Stimulated activated CD8-positive, alpha-beta memory T cell treated with anti-CD3 and anti-CD28 coated beads, Interleukin-4, amount 100 ng/mL, for 24 hours (primary cell): ENCODE results near the gene GNAO1.
"Not testable (repeated sequence)": the region's sequence is repeated elsewhere in the genome, so short reads cannot be mapped to it uniquely, and the experiment has no call there.

Experiments
- DNase-seq: peaks from one replicate; pipeline ENCODE4 v3.0.0-alpha.2; 2020; ENCODE audit warnings: low read depth

Gene GNAO1

GRCh38 chr16:56365552-56365951 is 174.3 kb downstream of the GNAO1 start:
- DNase-seq: no peak

DNA sequence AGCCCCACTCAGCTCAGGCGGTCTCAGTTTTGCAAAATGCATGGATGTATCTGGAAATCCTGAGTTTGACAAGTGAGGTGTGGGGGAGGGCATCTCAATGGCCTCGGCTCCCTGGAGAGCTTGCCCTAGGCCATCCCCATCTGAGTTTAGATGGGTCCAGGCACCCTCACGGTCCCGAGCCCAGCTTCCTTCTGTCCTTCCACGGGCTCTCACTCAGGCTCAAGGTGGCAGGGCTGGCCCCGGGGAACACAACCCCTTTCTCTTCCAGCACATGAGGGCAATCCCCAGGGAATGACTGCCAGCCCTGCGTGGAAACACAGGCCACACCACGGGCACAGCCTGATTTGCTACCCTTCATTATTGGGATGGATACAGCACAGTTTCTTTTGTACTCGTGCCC is 175.7 kb downstream of the GNAO1 start:
- no peak for DNase-seq

DNA sequence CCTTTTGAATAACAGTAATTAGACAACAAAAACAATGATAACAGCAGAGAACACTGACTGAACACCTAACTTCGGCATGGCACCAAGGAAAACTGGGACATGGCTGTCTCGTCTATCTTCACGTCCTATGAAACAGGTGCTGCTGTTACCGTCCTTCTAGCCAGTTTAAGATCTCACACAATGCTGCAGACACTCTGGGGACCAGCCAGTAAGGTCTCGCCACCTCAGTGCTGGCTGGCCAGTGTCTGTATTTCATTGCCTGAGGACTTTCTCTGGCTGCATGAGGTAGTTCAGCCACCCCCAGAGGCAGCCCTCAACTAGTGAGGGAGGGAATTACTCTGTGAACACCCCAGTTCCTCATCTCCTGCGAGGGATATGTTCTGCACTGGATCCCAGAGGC is 176.5 kb downstream of the GNAO1 start:
- no peak for DNase-seq

GRCh38 chr16:56368545-56368944 is 177.3 kb downstream of the GNAO1 start:
- no peak for DNase-seq

GRCh38 chr16:56369202-56369601 is 177.9 kb downstream of the GNAO1 start:
- no peak for DNase-seq

GRCh38 chr16:56370185-56370874 is 179.0 kb downstream of the GNAO1 start:
- no peak for DNase-seq

DNA sequence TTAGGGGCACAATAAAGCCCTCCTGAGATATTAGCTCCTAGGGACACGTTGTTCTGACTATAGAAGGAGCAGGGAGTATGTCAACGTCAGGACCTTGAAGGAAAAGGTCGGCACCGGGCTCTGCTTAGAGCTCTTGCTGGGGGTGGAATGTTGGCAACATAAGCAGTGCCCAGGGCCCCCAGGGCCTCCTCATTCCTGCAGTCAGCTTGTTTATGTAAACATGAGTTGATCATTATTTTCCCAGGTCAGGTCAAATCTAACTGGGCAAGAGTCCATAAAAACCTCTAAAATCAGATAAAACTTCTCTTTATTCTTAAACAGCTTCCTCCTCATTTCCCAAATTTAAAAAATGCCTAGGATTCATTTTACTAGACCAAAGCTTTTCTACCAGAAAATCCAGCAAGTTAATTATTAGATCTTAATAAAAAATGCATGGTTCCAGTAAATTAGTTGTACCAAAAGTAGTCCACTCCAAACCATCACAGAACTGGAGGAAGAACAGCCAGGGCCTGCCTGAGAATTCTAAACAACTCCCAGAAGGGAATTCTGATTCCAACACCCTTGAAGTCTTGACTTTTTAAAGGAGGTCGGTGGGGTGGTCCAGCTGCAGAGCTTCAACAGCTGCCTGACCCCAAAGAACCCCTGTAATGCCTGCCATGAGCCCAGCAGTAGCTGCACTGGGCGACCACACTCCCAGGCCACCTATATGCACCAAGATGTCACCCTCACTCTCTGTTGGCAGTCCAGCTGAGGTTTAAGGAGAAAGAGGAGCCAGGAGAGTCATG is 179.8 kb downstream of the GNAO1 start:
- DNase-seq: no peak

DNA sequence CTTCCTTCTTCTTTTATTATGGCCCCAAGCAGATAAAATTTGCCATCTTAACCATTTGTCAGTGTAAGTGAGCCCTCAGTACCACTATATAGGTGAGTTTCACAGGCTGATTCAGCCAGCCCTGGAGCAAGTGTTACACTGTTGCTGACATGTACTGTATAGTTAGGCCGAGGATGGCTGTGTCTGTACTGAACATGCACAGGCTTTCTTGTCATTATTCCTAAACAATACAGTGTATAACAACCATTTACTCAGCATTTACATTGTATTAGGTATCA is 180.3 kb downstream of the GNAO1 start:
- no peak for DNase-seq

- no peak for DNase-seq
Measured at GRCh38 chr16:56372013-56372634, 180.8 kb downstream of the GNAO1 start.

- DNase-seq: no peak
Measured at GRCh38 chr16:56373003-56373402, 181.7 kb downstream of the GNAO1 start.

- not testable (repeated sequence) for DNase-seq
Measured at GRCh38 chr16:56375792-56376191, 184.5 kb downstream of the GNAO1 start.

GRCh38 chr16:56379044-56379443 is 187.8 kb downstream of the GNAO1 start:
- DNase-seq: not testable (repeated sequence)

DNA sequence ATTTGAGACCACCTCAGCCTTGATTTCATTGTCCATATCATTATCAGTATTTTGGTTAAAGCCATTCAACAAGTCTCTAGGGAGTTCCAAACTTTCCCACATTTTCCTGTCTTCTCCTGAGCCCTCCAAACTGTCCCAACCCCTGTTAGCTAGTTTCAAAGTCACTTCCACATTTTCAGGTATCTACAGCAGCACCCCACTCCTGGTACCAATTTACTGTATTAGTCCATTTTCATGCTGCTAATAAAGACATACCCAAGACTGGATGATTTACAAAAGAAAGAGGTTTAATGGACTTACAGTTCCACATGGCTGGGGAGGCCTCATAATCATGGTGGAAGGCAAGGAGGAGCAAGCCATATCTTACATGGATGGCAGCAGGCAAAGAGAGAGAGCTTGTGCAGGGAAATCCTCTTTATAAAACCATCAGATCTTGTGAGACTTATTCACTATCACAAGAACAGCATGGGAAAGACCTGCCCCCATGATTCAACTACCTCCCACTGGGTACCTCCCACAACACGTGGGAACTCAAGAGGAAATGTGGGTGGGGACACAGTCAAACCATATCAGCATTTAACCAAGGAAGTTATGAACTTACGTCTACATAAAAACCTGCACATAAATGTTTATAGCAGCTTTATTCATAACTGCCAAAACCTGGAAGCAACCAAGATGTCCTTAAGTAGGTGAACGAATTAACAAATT is 189.6 kb downstream of the GNAO1 start:
- DNase-seq: not testable (repeated sequence)

DNA sequence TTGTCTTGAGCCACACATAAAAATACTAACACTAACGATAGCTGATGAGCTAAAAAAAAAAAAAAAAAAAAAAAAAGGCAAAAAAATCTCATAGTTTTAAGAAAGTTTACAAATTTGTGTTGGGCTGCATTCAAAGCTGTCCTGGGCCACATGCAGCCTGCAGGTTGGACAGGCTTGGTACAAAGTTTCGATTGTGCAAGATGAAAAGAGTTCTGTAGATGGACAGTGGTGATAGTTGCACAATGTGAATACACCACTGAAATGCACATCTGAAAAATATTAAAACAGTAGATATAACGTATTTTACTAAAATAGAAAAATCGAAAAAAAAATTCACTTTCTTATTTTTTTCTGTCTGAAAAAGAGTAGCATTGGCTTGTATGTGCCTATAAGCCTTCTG is 191.2 kb downstream of the GNAO1 start:
- DNase-seq: no peak

GRCh38 chr16:56382901-56383355 is 191.6 kb downstream of the GNAO1 start:
- no peak for DNase-seq

GRCh38 chr16:56384074-56384721 is 192.9 kb downstream of the GNAO1 start:
- no peak for DNase-seq

- no peak for DNase-seq
Measured at GRCh38 chr16:56387396-56387795, 196.1 kb downstream of the GNAO1 start.

DNA sequence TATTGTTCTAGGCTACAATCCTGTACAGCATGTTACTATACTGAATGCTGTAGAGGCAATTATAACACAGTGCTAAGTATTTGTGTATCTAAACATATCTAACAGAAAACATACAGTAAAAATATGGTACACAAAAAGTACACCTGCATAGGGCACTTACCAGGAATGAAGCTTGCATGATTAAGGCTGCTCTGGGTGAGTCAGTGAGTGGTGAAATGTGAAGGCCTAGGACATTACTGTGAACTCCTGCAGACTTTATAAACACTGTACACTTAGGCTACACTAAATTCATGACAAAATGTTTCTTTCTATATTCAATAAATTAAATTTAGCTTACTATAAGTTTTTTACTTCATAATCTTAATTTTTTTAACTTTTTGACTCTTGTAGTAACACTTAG is 196.9 kb downstream of the GNAO1 start:
- no peak for DNase-seq

- DNase-seq: no peak
Measured at GRCh38 chr16:56389554-56389953, 198.3 kb downstream of the GNAO1 start.

GRCh38 chr16:56396724-56397123 is 205.4 kb downstream of the GNAO1 start:
- DNase-seq: not testable (repeated sequence)

DNA sequence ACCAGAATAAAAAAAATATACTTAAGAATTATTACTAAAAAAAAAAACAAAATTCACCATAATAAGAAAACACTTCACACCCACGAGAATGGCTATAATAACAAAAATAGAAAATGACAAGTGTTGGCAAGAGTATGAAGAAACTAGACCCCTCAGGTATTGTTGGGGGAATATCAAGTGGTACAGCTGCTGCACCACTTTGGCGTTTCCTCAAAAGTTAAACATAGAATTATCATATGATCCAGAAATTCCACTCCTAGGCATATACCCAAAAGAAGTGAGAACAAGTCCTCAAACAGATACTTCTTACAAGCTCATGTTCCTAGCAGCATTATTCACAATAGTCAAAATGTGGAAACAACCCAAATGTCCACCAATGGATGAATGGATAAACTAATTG is 207.8 kb downstream of the GNAO1 start:
- no peak for DNase-seq

- no peak for DNase-seq
Measured at GRCh38 chr16:56399486-56399885, 208.2 kb downstream of the GNAO1 start.
